ENCODE measurements around the gene SPATA31D1. TPM values are rescaled to one million over a fixed set of nuclear protein-coding genes. Genes with fewer than 3 reads are reported as not detected.

SPATA31D1 gene
- total RNA-seq, 1 donor from 2014 or later, result not detected

DNA sequence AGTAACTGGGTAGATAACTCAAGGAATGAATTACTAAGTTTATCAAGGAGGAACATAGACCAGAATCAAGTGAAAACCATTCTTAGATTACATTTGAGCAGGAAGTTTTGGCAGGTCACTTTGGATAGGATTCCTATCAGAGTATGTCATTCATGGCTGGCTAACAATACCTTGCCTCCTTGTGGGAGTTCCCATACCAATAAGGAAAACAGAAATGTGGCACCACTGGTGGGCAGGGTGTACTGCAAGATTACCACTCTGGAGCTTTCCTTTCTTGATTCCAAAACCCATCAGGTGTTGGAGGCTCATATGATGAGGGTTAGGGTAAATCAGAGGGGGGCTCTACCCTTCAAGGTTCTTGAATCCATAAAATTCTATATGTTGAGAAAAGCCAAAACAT is 18.6 kb upstream of the SPATA31D1 start:
- Mint-ChIP-seq H3K27ac (ENCODE audit: unreplicated experiment) (no peak overlapping the region), H3K9me3 (peaks cover 24% of the 10 kb centered on the region), H3K36me3 (ENCODE audit: low read depth) (no peaks in the 10 kb centered on the region), H3K4me1 (no peaks in the 10 kb centered on the region), H3K27me3 (ENCODE audit: low read depth) (no peaks in the 10 kb centered on the region), H3K4me3 (no peak overlapping the region)
- no peak for DNase-seq (ENCODE audit: low read depth, low spot score)
- TF ChIP-seq, protein P1, sequence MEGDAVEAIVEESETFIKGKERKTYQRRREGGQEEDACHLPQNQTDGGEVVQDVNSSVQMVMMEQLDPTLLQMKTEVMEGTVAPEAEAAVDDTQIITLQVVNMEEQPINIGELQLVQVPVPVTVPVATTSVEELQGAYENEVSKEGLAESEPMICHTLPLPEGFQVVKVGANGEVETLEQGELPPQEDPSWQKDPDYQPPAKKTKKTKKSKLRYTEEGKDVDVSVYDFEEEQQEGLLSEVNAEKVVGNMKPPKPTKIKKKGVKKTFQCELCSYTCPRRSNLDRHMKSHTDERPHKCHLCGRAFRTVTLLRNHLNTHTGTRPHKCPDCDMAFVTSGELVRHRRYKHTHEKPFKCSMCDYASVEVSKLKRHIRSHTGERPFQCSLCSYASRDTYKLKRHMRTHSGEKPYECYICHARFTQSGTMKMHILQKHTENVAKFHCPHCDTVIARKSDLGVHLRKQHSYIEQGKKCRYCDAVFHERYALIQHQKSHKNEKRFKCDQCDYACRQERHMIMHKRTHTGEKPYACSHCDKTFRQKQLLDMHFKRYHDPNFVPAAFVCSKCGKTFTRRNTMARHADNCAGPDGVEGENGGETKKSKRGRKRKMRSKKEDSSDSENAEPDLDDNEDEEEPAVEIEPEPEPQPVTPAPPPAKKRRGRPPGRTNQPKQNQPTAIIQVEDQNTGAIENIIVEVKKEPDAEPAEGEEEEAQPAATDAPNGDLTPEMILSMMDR (conservative IDR thresholded peaks at IDR 0.05), result no peak

DNA sequence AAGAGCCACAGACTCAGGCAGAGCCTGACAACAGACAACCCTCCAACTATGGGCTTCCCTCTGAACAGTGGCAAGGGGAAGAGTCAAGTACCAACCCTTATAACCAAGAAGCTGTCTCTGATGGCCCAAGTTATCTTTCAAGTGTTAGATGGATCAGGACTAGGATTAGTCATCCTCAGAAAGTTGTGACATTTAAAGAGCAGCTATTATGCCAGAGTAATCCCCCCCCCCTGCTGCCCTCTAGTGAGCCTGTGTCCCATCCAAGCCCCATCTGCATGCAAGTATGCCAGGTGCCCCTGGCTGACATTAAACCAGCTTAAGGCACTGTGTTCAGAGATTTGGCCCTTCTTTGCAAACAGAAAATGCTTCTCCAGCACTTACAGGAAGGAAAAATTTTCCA is 16.8 kb upstream of the SPATA31D1 start:
- DNase-seq (ENCODE audit: low read depth, low spot score), result no peak
- TF ChIP-seq, protein P1 (conservative IDR thresholded peaks at IDR 0.05), result no peak
- Mint-ChIP-seq H3K27ac (ENCODE audit: unreplicated experiment) (no peak overlapping the region), H3K9me3 (peaks cover 29% of the 10 kb centered on the region), H3K36me3 (ENCODE audit: low read depth) (no peaks in the 10 kb centered on the region), H3K4me1 (no peaks in the 10 kb centered on the region), H3K4me3 (no peak overlapping the region), H3K27me3 (ENCODE audit: low read depth) (no peaks in the 10 kb centered on the region)

DNA sequence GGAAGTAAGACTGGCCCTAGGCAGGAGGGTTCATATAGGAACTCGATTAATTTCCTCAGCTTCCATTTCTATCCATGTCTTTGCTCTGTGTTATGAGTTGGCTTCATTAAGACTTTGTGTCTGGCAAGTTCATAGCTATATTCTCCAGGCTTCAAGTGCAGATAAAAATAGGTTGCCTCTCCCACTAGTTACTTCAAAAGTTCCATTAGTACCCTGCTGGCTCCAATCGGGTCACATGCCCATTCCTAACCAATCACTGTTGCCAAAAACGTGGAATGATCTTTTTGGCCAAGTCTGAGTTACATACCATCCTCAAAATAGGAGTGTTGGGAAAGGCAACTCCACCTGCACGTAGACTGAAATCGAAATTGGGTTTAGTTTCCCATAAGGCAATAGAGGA is 13.8 kb upstream of the SPATA31D1 start:
- TF ChIP-seq, protein P1 (conservative IDR thresholded peaks at IDR 0.05), result no peak
- H3K4me3 Mint-ChIP-seq, result no peak overlapping the region
- no peaks in the 10 kb centered on the region for H3K27me3 Mint-ChIP-seq (ENCODE audit: low read depth)
- H3K27ac Mint-ChIP-seq (ENCODE audit: unreplicated experiment), result no peak overlapping the region
- H3K9me3 Mint-ChIP-seq, result peaks cover 19% of the 10 kb centered on the region
- H3K36me3 Mint-ChIP-seq (ENCODE audit: low read depth), result no peaks in the 10 kb centered on the region
- no peak for DNase-seq (ENCODE audit: low read depth, low spot score)
- H3K4me1 Mint-ChIP-seq, result no peaks in the 10 kb centered on the region

DNA sequence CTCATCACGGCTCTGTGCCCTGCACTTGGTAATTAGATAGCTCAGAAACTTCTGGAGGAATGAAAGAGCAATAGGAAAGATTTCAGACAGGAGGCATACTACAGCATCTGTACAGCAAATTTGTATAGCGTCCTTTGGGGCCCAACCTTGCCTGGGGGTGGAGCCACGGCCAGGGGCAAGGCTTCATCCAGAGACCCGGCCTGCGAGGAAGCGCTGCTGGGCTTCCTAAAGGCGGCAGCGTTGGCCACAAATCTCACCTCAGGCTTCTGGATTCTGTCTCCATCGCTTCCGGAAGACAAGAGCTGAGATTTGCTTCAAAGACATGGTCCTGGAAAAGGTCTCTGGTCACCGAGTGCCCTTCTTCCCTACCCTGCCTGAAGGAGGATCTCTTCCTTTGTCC is 12.2 kb upstream of the SPATA31D1 start:
- H3K27ac Mint-ChIP-seq (ENCODE audit: unreplicated experiment), result no peak overlapping the region
- no peaks in the 10 kb centered on the region for H3K36me3 Mint-ChIP-seq (ENCODE audit: low read depth)
- DNase-seq (ENCODE audit: low read depth, low spot score), result no peak
- no peak overlapping the region for H3K4me3 Mint-ChIP-seq
- H3K4me1 Mint-ChIP-seq, result no peaks in the 10 kb centered on the region
- H3K9me3 Mint-ChIP-seq, result peaks cover 11% of the 10 kb centered on the region
- H3K27me3 Mint-ChIP-seq (ENCODE audit: low read depth), result no peaks in the 10 kb centered on the region
- TF ChIP-seq, protein P1 (conservative IDR thresholded peaks at IDR 0.05), result no peak

DNA sequence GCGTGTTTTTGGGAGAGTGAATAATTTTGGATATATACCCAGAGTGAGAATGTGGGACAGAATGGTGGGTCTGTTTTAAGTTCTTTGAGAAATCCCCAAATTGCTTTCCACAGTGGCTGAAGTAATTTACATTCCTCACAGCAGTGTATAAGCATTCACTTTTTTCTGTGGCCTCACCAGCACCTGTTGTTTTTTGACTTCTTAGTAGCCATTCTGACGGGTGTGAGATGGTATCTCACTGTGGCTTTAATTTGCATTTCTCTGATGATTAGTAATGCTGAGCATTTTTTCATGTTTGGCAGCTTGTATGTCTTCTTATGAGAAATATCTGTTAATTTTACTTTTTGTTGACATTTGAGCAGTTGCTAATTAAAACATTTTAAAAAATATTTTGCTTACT is 9.4 kb upstream of the SPATA31D1 start:
- H3K4me3 Mint-ChIP-seq, result no peak overlapping the region
- H3K9me3 Mint-ChIP-seq, result peaks cover 11% of the 10 kb centered on the region
- TF ChIP-seq, protein P1 (conservative IDR thresholded peaks at IDR 0.05), result no peak
- peaks cover 19% of the 10 kb centered on the region for H3K4me1 Mint-ChIP-seq
- no peaks in the 10 kb centered on the region for H3K27me3 Mint-ChIP-seq (ENCODE audit: low read depth)
- DNase-seq (ENCODE audit: low read depth, low spot score), result no peak
- H3K27ac Mint-ChIP-seq (ENCODE audit: unreplicated experiment), result no peak overlapping the region
- no peaks in the 10 kb centered on the region for H3K36me3 Mint-ChIP-seq (ENCODE audit: low read depth)

DNA sequence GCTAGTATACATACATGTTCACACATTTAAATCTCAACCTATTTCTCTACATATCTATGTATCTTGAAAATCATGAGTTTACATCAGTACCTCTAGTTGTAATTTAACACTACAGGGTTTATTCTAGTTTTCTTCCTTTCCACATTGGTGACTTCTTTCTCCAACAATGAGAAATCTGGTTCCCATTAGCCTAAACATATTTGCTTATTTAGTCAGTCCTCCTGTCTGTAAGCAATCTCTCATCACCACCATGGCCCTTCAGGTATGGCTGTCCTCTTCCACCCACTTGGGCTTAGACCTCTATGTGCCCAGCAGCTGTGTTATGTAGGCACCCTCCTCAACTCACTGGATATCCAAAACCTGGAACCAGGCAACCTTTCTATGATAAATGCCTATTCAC is 8.0 kb upstream of the SPATA31D1 start:
- DNase-seq (ENCODE audit: low read depth, low spot score), result no peak
- Mint-ChIP-seq H3K9me3 (peaks cover 3% of the 10 kb centered on the region), H3K4me3 (no peak overlapping the region), H3K4me1 (peaks cover 22% of the 10 kb centered on the region), H3K27ac (ENCODE audit: unreplicated experiment) (no peak overlapping the region), H3K36me3 (ENCODE audit: low read depth) (no peaks in the 10 kb centered on the region), H3K27me3 (ENCODE audit: low read depth) (no peaks in the 10 kb centered on the region)
- TF ChIP-seq, protein P1 (conservative IDR thresholded peaks at IDR 0.05), result no peak

Measured in neural crest cell (in vitro differentiated cells).